BLaER1 treated with 17β-estradiol and CSF1 and Interleukin-3, amounts not matched to agents 10 nM and 100 nM (cell line): Measurements from ENCODE around the gene MEGF6.

ENCODE experiments used
- H3K27ac ChIP-seq, 11 experiments: shearing (Covaris generic); formaldehyde crosslinking; 2 replicates each; pipeline ENCODE4 v1.8.1; 2022
- H3K27me3 ChIP-seq, 11 experiments: shearing (Covaris generic); formaldehyde crosslinking; 2 replicates each; pipeline ENCODE4 v1.8.1; 2022
- H3K36me3 ChIP-seq, 11 experiments: shearing (Covaris generic); formaldehyde crosslinking; 2 replicates each; pipeline ENCODE4 v1.8.1; 2022
- H3K4me1 ChIP-seq, 10 experiments: shearing (Covaris generic); formaldehyde crosslinking; 2 replicates each; pipeline ENCODE4 v1.8.1; 2022
- H3K4me2 ChIP-seq, 11 experiments: shearing (Covaris generic); formaldehyde crosslinking; 2 replicates each; pipeline ENCODE4 v1.8.1; 2022
- H3K4me3 ChIP-seq, 10 experiments: shearing (Covaris generic); formaldehyde crosslinking; 2 replicates each; pipeline ENCODE4 v1.8.1; 2022
- H3K9ac ChIP-seq, 11 experiments: shearing (Covaris generic); formaldehyde crosslinking; 2 replicates each; pipeline ENCODE4 v1.8.1; 2022
- H3K9me3 ChIP-seq, 11 experiments: shearing (Covaris generic); formaldehyde crosslinking; replicated peaks in 1 of 11; 2 replicates each; pipeline ENCODE4 v1.8.1; 2022
- H4K20me1 ChIP-seq, 11 experiments: shearing (Covaris generic); formaldehyde crosslinking; 2 replicates each; pipeline ENCODE4 v1.8.1; 2022
- Cebpa-rat ChIP-seq, 11 experiments: shearing (Covaris generic); IDR thresholded peaks; 2 replicates each; pipeline ENCODE4 v1.8.1; 2022

Gene MEGF6

DNA sequence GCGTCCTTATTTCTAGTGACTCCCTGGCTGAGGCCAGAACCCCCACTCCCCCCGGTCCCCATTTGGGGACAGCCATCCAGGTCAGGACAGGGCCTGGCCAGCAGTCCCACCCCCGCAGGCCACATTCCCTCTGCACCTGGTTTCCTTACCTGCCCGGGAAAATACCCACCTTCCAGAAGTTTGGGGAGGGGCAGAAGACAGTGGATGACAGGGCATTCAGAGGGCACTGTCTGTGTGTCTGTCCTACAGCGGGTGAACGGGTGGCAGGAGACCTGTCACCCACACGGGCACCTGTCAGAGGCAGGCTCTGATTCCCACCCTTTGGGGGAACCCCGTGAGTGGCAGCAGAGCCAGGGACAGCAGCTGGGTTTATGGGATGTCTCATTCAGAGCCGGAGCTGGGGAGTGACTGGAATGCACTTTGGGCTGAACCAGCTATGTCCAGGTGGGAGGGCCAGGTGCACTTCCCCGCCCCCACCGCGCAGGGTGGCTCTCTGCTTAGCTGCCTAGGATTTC lies 154.8 kb downstream of the MEGF6 start:
- TF ChIP-seq Cebpa-rat (IDR thresholded peaks at IDR 0.05): no peak

DNA sequence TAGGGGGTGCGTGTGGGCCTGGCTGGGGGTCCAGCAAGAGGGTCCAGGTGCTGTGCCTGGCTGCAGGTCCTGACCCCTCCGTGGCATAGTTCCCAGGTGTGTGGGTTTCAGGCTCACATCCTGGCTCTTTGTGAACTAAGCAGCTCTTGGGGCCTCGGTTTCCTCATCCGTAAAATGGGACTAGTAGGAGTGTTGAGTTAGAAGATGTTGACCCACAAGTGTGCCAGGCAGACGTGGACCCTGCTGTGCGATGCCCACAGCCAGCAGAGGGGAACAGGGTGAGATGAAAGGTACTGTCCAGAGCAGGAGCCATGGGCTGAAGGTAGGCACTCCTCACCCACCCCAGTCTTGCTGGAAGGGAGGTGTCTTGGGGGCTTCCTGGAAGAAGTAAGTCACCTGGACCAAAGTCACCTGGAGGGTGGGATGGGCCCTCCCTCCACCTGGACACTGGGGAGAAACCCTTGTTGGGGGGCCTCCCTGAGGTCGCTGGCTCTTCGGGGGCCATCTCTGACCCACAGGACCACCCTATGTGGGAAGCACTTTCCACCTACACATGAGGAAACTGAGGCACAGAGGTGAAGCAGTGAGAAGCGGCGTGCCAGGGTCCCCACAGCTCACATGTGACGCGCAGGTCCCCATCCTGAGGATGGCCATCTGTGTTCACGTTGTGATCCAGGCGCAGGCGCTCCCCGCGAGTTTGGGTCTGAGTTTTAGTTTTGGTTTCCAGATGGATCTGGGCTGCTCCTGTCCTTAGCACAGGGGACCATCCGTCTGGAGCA lies 155.4 kb downstream of the MEGF6 start:
- Histone ChIP-seq H3K4me1 (peaks cover 45 to 79% (median 72%) of the 10 kb centered on the region in 10 experiments), H4K20me1 (peaks cover 0 to 37% (median 11%) of the 10 kb centered on the region in 11 experiments; a peak in 12 of 22 replicates), H3K36me3 (no peaks in the 10 kb centered on the region), H3K27ac (no peak overlapping the region), H3K27me3 (peaks cover 0 to 11% (median 7%) of the 10 kb centered on the region in 11 experiments; a peak in 8 of 22 replicates), H3K9me3 (no peaks in the 10 kb centered on the region), H3K4me3 (peak overlapping the region in 2 of 10 experiments; percentile 65 to 73; a peak in 2 of 20 replicates), H3K9ac (no peak overlapping the region), H3K4me2 (peak overlapping the region; percentile 75 to 98 (median 89))
- no peak for TF ChIP-seq Cebpa-rat (IDR thresholded peaks at IDR 0.05)

More for the DNA sequence above, 154.8 kb downstream of the MEGF6 start:
- Histone ChIP-seq H3K9ac (no peak overlapping the region), H3K4me1 (peaks cover 50 to 84% (median 74%) of the 10 kb centered on the region in 10 experiments), H3K4me2 (peak overlapping the region in 10 of 11 experiments; percentile 72 to 98 (median 86); a peak in 16 of 22 replicates), H4K20me1 (peaks cover 0 to 37% (median 11%) of the 10 kb centered on the region in 11 experiments; a peak in 12 of 22 replicates), H3K9me3 (no peaks in the 10 kb centered on the region), H3K27me3 (peaks cover 0 to 11% (median 7%) of the 10 kb centered on the region in 11 experiments; a peak in 8 of 22 replicates), H3K36me3 (no peaks in the 10 kb centered on the region), H3K4me3 (no peak overlapping the region), H3K27ac (no peak overlapping the region)

DNA sequence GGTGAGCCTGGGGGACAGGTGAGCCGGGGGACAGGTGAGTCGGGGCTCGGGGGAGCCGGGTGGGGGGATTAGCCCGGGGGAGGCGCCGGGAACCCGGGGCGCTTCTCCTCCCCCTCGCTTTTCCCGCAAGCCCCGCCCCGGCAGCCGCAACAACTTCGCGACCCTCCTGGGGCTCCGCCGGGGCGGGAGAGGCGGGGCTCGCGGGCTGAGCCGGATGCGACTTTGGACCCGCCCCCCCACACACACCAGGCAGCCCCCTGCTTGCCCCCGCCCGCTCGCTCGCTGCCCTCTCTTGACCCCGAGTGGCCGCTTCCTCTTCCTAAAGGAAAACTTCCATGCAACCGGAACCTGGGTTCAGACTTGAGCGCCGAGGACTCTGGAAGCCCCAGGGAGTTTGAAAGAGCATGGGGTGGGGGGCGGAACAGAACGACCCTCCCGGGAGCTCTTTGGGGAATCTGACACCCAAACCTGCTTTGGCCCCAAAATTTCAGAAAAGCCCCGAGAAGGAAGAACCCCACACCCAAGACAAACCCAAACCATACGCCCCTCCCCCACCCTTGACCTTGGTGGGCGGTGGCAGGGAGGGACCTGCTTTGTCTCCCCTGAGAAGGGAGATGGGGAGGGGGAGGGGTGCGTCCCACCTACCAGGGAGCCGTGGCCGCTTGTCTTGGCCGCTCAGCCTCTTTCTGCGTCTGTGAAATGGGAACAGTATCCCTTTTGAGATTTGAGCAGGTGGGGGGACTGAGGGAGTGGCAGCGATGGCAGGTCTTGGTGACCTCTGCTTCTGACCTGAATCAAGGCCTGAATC lies 156.3 kb downstream of the MEGF6 start:
- Histone ChIP-seq H3K27me3 (peaks cover 0 to 11% (median 7%) of the 10 kb centered on the region in 11 experiments; a peak in 8 of 22 replicates), H3K4me1 (peaks cover 37 to 71% (median 63%) of the 10 kb centered on the region in 10 experiments), H3K36me3 (no peaks in the 10 kb centered on the region), H3K9me3 (no peaks in the 10 kb centered on the region), H3K4me3 (peak overlapping the region; percentile 48 to 73 (median 60)), H4K20me1 (peaks cover 0 to 37% (median 11%) of the 10 kb centered on the region in 11 experiments; a peak in 12 of 22 replicates), H3K4me2 (peak overlapping the region; percentile 75 to 98 (median 89)), H3K27ac (peak overlapping the region in 2 of 11 experiments; percentile 26 to 44; a peak in 4 of 22 replicates), H3K9ac (peak overlapping the region in 7 of 11 experiments; percentile 27 to 57 (median 53); a peak in 11 of 22 replicates)
- TF ChIP-seq Cebpa-rat (IDR thresholded peaks at IDR 0.05): no peak

DNA sequence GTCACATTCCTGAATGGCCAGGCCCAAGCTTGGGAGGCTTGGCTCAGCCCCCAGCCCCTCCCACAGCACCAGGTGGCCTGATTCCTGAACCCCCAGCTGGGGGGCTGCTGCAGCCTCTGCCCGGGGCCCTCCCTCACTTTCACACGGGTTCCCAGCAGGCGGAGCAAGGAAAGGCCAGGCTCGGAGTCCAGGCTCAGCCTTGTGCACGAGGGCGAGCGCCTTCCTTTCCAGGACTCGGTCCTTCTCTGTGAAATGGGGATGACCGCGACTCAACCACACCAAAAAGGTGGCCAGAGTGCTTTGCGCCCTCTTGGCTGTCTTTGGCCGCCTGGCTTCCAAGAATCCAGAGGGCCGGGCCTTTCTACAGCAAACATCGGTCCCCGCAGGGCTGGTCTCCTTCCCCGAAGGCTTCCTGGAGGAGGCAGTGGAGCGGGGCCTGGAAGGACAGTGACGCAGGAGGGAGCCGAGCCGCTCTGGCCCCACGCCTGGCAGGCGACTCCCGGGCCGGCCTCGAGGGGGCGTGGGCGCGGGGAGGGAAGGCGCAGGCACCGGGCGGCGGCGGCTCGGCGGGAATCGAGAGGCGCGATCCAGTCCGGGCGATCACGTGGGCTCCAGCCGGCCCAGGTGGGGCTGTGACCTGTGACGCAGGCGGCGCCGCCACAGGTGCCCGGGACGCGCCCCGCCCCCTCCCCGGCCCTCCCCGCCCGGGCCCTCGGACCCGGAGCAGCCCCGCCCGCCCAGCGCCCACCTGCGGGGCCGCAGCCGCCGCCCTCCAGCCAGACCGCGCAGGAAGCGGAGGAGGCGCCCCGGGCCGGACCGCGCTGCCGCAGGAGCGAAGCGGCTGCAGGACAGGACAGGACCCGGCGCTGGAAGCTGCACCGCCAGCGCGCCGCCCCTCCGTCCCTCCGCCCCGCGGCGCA lies 157.2 kb downstream of the MEGF6 start, which contains the start of gene ARHGEF16:
TSS of gene ARHGEF16 (plus strand) at position 775 of the 920 bp plus-strand sequence. CDS start 8,420 bp downstream, outside the sequence.
- Histone ChIP-seq H3K27me3 (peaks cover 0 to 10% (median 7%) of the 10 kb centered on the region in 11 experiments; a peak in 8 of 22 replicates), H3K4me3 (peak within 1 kb of the TSS; percentile 48 to 73 (median 60)), H3K4me1 (peaks cover 29 to 63% (median 55%) of the 10 kb centered on the region in 10 experiments), H3K27ac (peak within 1 kb of the TSS in 2 of 11 experiments; percentile 26 to 44; a peak in 4 of 22 replicates), H3K9ac (peak within 1 kb of the TSS in 10 of 11 experiments; percentile 22 to 60 (median 54); a peak in 17 of 22 replicates), H3K4me2 (peak within 1 kb of the TSS; percentile 75 to 98 (median 89)), H4K20me1 (peaks cover 0 to 35% (median 8%) of the 10 kb centered on the region in 11 experiments; a peak in 12 of 22 replicates), H3K36me3 (no peaks in the 10 kb centered on the region), H3K9me3 (no peaks in the 10 kb centered on the region)
- TF ChIP-seq Cebpa-rat (IDR thresholded peaks at IDR 0.05): no peak

DNA sequence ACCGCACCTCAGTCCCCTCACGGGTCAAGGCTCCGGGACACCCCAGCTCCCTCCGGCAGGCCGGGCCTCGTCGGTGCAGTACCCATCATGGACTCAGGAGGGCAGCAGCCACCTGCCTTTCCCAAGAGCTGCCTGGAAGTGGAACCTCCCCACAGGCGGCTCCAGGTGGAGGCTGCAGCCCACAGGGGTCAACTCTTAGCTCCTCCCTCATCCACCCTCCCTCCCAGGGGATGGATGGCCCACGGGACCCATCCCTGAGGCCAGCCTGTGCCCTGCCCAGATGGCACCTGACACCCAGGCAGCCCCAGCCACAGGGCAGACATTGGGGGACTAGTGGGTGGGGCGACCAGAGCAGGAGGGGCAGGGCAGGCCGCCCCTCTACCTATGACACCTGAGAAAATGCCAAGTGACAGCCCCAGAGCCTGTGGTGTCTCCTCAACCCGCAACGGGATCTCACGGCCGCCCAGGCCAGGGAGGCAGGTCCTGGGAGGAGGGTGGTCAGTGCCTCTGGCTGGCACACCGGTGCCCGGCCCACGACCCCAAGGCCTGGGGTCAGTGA lies 158.0 kb downstream of the MEGF6 start:
- H3K9ac ChIP-seq: peak overlapping the region; percentile 1 to 81 (median 54); a peak in 14 of 22 replicates
- H3K27me3 ChIP-seq: peaks cover 0 to 10% (median 6%) of the 10 kb centered on the region in 11 experiments; a peak in 8 of 22 replicates
- H3K9me3 ChIP-seq: peaks cover 0 to 3% (median under 1%) of the 10 kb centered on the region in 11 experiments; a peak in 6 of 22 replicates
- no peak overlapping the region for H3K27ac ChIP-seq
- peak overlapping the region in 10 of 11 experiments; percentile 75 to 98 (median 89); a peak in 19 of 22 replicates for H3K4me2 ChIP-seq
- peaks cover 0 to 31% (median 8%) of the 10 kb centered on the region in 11 experiments; a peak in 11 of 22 replicates for H4K20me1 ChIP-seq
- H3K4me1 ChIP-seq: peaks cover 20 to 54% (median 46%) of the 10 kb centered on the region in 10 experiments
- H3K4me3 ChIP-seq: peak overlapping the region in 2 of 10 experiments; percentile 58 to 73; a peak in 3 of 20 replicates
- no peaks in the 10 kb centered on the region for H3K36me3 ChIP-seq
- TF ChIP-seq Cebpa-rat (IDR thresholded peaks at IDR 0.05): no peak

DNA sequence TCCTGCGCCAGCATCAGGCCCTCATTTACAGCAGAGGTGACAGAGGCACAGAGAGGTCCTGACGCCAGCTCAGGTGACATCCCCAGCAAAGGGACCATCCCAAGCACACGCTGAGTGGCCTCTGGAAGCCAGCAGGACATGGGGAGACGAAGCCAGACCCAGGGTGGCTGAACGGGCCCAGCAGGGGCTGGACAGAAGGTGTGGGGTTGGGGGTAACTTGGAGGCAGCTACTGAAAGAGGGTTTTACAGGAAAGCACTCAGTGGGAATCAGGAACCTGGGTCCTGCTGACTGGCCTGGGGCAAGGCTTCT lies 158.5 kb downstream of the MEGF6 start:
- H3K4me1 ChIP-seq: peaks cover 16 to 50% (median 41%) of the 10 kb centered on the region in 10 experiments
- no peak for TF ChIP-seq Cebpa-rat (IDR thresholded peaks at IDR 0.05)
- H3K36me3 ChIP-seq: no peaks in the 10 kb centered on the region
- peaks cover 2 to 7% (median 6%) of the 10 kb centered on the region in 11 experiments; a peak in 16 of 22 replicates for H3K9me3 ChIP-seq
- H3K27ac ChIP-seq: no peak overlapping the region
- H3K9ac ChIP-seq: peak overlapping the region; percentile 1 to 81 (median 48); a peak in 17 of 22 replicates
- H4K20me1 ChIP-seq: peaks cover 0 to 28% (median 8%) of the 10 kb centered on the region in 11 experiments; a peak in 10 of 22 replicates
- H3K4me2 ChIP-seq: peak overlapping the region in 3 of 11 experiments; percentile 81 to 98 (median 84); a peak in 3 of 22 replicates
- no peak overlapping the region for H3K4me3 ChIP-seq
- H3K27me3 ChIP-seq: peaks cover 0 to 10% (median 6%) of the 10 kb centered on the region in 11 experiments; a peak in 8 of 22 replicates
